Loucy (cell line): ENCODE data around the gene AFF3.

Experiments
- H2AFZ ChIP-seq: fragments of 200-600 bp; sonication (generic); 2 replicates; pipeline ENCODE4 v1.6.0; 2016; ENCODE audit warnings: antibody characterized with exemption, mild to moderate bottlenecking, low read length, moderate library complexity
- H3F3A ChIP-seq: fragments of 200-600 bp; 2 replicates; pipeline ENCODE4 v1.6.0; 2016; ENCODE audit warnings: antibody characterized with exemption, low read depth, mild to moderate bottlenecking
- H3K27me3 ChIP-seq: fragments of 200-600 bp; sonication (generic); 2 replicates; pipeline ENCODE4 v1.6.1; 2014; ENCODE audit warnings: low read length, mild to moderate bottlenecking; ENCODE audit not compliant: insufficient read depth, poor library complexity, severe bottlenecking
- H3K36me3 ChIP-seq: fragments of 200-600 bp; sonication (generic); 2 replicates; pipeline ENCODE4 v1.6.1; 2016; ENCODE audit warnings: low read length; ENCODE audit not compliant: insufficient read depth
- H3K4me1 ChIP-seq: fragments of 200-600 bp; sonication (generic); 2 replicates; pipeline ENCODE4 v1.5.1; 2014; ENCODE audit warnings: low read length, mild to moderate bottlenecking; ENCODE audit not compliant: insufficient read depth, poor library complexity, severe bottlenecking
- H3K4me2 ChIP-seq: fragments of 200-600 bp; sonication (generic); 2 replicates; pipeline ENCODE4 v1.6.0; 2014; ENCODE audit warnings: antibody characterized with exemption, low read length, low read depth, mild to moderate bottlenecking; ENCODE audit not compliant: poor library complexity, severe bottlenecking
- H3K4me3 ChIP-seq: fragments of 200-600 bp; sonication (generic); 2 replicates; pipeline ENCODE4 v1.5.1; 2014; ENCODE audit warnings: low read length, mild to moderate bottlenecking, mixed read lengths; ENCODE audit not compliant: poor library complexity, severe bottlenecking
- H3K79me2 ChIP-seq: fragments of 200-600 bp; sonication (generic); 2 replicates; pipeline ENCODE4 v1.6.1; 2014; ENCODE audit warnings: low read length; ENCODE audit not compliant: insufficient read depth
- H3K9ac ChIP-seq: fragments of 200-600 bp; sonication (generic); 2 replicates; pipeline ENCODE4 v1.6.0; 2014; ENCODE audit warnings: mild to moderate bottlenecking, low read depth, low read length, moderate library complexity; ENCODE audit not compliant: poor library complexity, severe bottlenecking
- H3K9me2 ChIP-seq: fragments of 200-600 bp; sonication (generic); replicated peaks from 2 replicates; pipeline ENCODE4 v1.6.1; 2016; ENCODE audit warnings: low read depth, low read length, mixed read lengths
- H3K9me3 ChIP-seq: fragments of 200-600 bp; sonication (generic); 2 replicates; pipeline ENCODE4 v1.6.1; 2014; ENCODE audit warnings: mild to moderate bottlenecking, antibody characterized with exemption, low read length, low read depth; ENCODE audit not compliant: insufficient read depth
- H4K20me1 ChIP-seq: fragments of 200-600 bp; sonication (generic); 2 replicates; pipeline ENCODE4 v1.6.0; 2014; ENCODE audit warnings: antibody characterized with exemption, low read length, mild to moderate bottlenecking; ENCODE audit not compliant: insufficient read depth, poor library complexity, severe bottlenecking
- CTCF ChIP-seq: fragments of 200-600 bp; sonication (generic); conservative IDR thresholded peaks from 2 replicates; pipeline ENCODE4 v1.5.1; 2014; ENCODE audit warnings: mild to moderate bottlenecking, antibody characterized with exemption, low read length
- EZH2phosphoT487 ChIP-seq: fragments of 200-600 bp; IDR thresholded peaks from 2 replicates; pipeline ENCODE4 v1.6.1; 2018; ENCODE audit warnings: antibody characterized with exemption, mild to moderate bottlenecking, moderate library complexity, borderline replicate concordance

AFF3 gene

GRCh38 chr2:99552529-99552928 lies 589.9 kb downstream of the AFF3 start:
- Histone ChIP-seq H2AFZ (no peak overlapping the region), H3K4me3 (no peak overlapping the region), H3K4me2 (no peak overlapping the region), H3K79me2 (no peaks in the 10 kb centered on the region), H3K9me2 (no peaks in the 10 kb centered on the region), H3K4me1 (no peaks in the 10 kb centered on the region), H3F3A (no peaks in the 10 kb centered on the region), H3K9ac (no peak overlapping the region), H3K36me3 (0 out of 2 replicates have a peak, but pooled peaks cover 3% of the 10 kb centered on the region), H3K27me3 (no peaks in the 10 kb centered on the region), H3K9me3 (no peaks in the 10 kb centered on the region), H4K20me1 (no peaks in the 10 kb centered on the region)
- TF ChIP-seq EZH2phosphoT487 (no peak), CTCF (no peak)

GRCh38 chr2:99550368-99550767 lies 592.0 kb downstream of the AFF3 start:
- Histone ChIP-seq H3K9ac (no peak overlapping the region), H3K9me3 (no peaks in the 10 kb centered on the region), H2AFZ (no peak overlapping the region), H3K9me2 (no peaks in the 10 kb centered on the region), H3F3A (no peaks in the 10 kb centered on the region), H3K36me3 (0 out of 2 replicates have a peak, but pooled peaks cover 3% of the 10 kb centered on the region), H3K27me3 (no peaks in the 10 kb centered on the region), H3K4me1 (no peaks in the 10 kb centered on the region), H3K79me2 (no peaks in the 10 kb centered on the region), H3K4me2 (no peak overlapping the region), H4K20me1 (no peaks in the 10 kb centered on the region), H3K4me3 (no peak overlapping the region)
- TF ChIP-seq EZH2phosphoT487 (no peak), CTCF (no peak)

GRCh38 chr2:99545604-99546003 lies 596.8 kb downstream of the AFF3 start:
- TF ChIP-seq CTCF = no peak
- TF ChIP-seq EZH2phosphoT487 = no peak
- Histone ChIP-seq H2AFZ (no peak overlapping the region), H3K9ac (no peak overlapping the region), H3K79me2 (no peaks in the 10 kb centered on the region), H3K36me3 (0 out of 2 replicates have a peak, but pooled peaks cover under 1% of the 10 kb centered on the region), H3K4me3 (no peak overlapping the region), H3K9me2 (no peaks in the 10 kb centered on the region), H3K4me2 (no peak overlapping the region), H4K20me1 (no peaks in the 10 kb centered on the region), H3F3A (no peaks in the 10 kb centered on the region), H3K9me3 (no peaks in the 10 kb centered on the region), H3K27me3 (no peaks in the 10 kb centered on the region), H3K4me1 (no peaks in the 10 kb centered on the region)
